ENCODE data around the gene FBXW7.

The FBXW7 gene

GRCh38 chr4:152296386-152296785 is 239.5 kb downstream of the FBXW7 start:
- no peaks in the 10 kb centered on the region for H3K4me1 ChIP-seq (ENCODE audit: control insufficient read depth, insufficient read depth, low read length)
- no peaks in the 10 kb centered on the region for H3K36me3 ChIP-seq (ENCODE audit: control insufficient read depth in 2 of 2, insufficient read depth in 1 of 2, low read length in 2 of 2)
- no peaks in the 10 kb centered on the region for H3K9me3 ChIP-seq (ENCODE audit: control insufficient read depth, insufficient read depth, low read depth, low read length)
- TF ChIP-seq ZNF580 (tag by site-specific recombination; IDR thresholded peaks at IDR 0.05) (no peak), TRIM28 (IDR thresholded peaks at IDR 0.05; ENCODE audit: borderline replicate concordance, low read length) (no peak), ZNF146 (tag by site-specific recombination; IDR thresholded peaks at IDR 0.05) (no peak), ZNF426 (tag by site-specific recombination; IDR thresholded peaks at IDR 0.05) (no peak), REST (tag by site-specific recombination; IDR thresholded peaks at IDR 0.05) (no peak), ZNF148 (tag by site-specific recombination; IDR thresholded peaks at IDR 0.05; ENCODE audit: borderline replicate concordance) (no peak), ZNF707 (tag by site-specific recombination; IDR thresholded peaks at IDR 0.05) (no peak)
- ChIA-PET POLR2A (no interaction called here), CTCF (no interaction called here)
- no peak overlapping the region for H3K4me3 ChIP-seq (ENCODE audit: low read depth, low read length)
- H3K27ac ChIP-seq (ENCODE audit: extremely low read depth, low read depth, low read length), result no peak overlapping the region

GRCh38 chr4:152294765-152295164 is 241.1 kb downstream of the FBXW7 start:
- ChIA-PET POLR2A (no interaction called here), CTCF (no interaction called here)
- Histone ChIP-seq H3K4me3 (ENCODE audit: low read depth, low read length) (no peak overlapping the region), H3K27ac (ENCODE audit: extremely low read depth, low read depth, low read length) (no peak overlapping the region), H3K9me3 (ENCODE audit: control insufficient read depth, insufficient read depth, low read depth, low read length) (no peaks in the 10 kb centered on the region), H3K4me1 (ENCODE audit: control insufficient read depth, insufficient read depth, low read length) (no peaks in the 10 kb centered on the region), H3K36me3 (ENCODE audit: control insufficient read depth in 2 of 2, insufficient read depth in 1 of 2, low read length in 2 of 2) (no peaks in the 10 kb centered on the region)
- TF ChIP-seq ZNF2 (tag by site-specific recombination; IDR thresholded peaks at IDR 0.05) (no peak), ZNF148 (tag by site-specific recombination; IDR thresholded peaks at IDR 0.05; ENCODE audit: borderline replicate concordance) (no peak), ZNF449 (tag by site-specific recombination; IDR thresholded peaks at IDR 0.05) (no peak), ZXDB (tag by site-specific recombination; IDR thresholded peaks at IDR 0.05) (no peak), ZNF274 (IDR thresholded peaks at IDR 0.05; ENCODE audit: low read length) (no peak), ZNF274 (tag by site-specific recombination; IDR thresholded peaks at IDR 0.05; ENCODE audit: borderline replicate concordance) (no peak), MEIS1 (CRISPR knock-in tag; IDR thresholded peaks at IDR 0.05; ENCODE audit: borderline replicate concordance) (no peak)
